GM18505 (cell line): ENCODE data around the gene ZFYVE28.
"Not testable (repeated sequence)": the region's sequence is repeated elsewhere in the genome, so short reads cannot be mapped to it uniquely, and the experiment has no call there.

Experiments used
- ATAC-seq: cut with Tn5 transposase; IDR thresholded peaks from one replicate; pipeline ENCODE4 v1.9.1; 2021; ENCODE audit not compliant: unreplicated experiment
- POLR2A ChIP-seq: IDR thresholded peaks from 4 replicates; pipeline ENCODE4 v1.6.1; 2011; ENCODE audit warnings: borderline replicate concordance; ENCODE audit not compliant: insufficient read depth, insufficient read length; ENCODE audit errors: extremely low read depth

Gene ZFYVE28

GRCh38 chr4:2281575-2282343, 136.7 kb downstream of the ZFYVE28 start:
- ATAC-seq = peak; percentile 70
- no peak for TF ChIP-seq POLR2A

- no peak for ATAC-seq
- no peak for TF ChIP-seq POLR2A
These were observed 137.7 kb downstream of the ZFYVE28 start for GRCh38 chr4:2280531-2281300.

GRCh38 chr4:2277956-2278355, 140.5 kb downstream of the ZFYVE28 start:
- no peak for ATAC-seq
- no peak for TF ChIP-seq POLR2A

- TF ChIP-seq POLR2A = no peak
These were observed 141.7 kb downstream of the ZFYVE28 start for GRCh38 chr4:2276581-2277325.

GRCh38 chr4:2275546-2276251, 142.7 kb downstream of the ZFYVE28 start:
- no peak for TF ChIP-seq POLR2A
- no peak for ATAC-seq

More at GRCh38 chr4:2276581-2277325, 141.7 kb downstream of the ZFYVE28 start:
- no peak for ATAC-seq

GRCh38 chr4:2275044-2275397, 143.4 kb downstream of the ZFYVE28 start:
- ATAC-seq = not testable (repeated sequence)

- ATAC-seq = no peak
- no peak for TF ChIP-seq POLR2A
These were observed 144.0 kb downstream of the ZFYVE28 start for GRCh38 chr4:2274320-2275043.

- no peak for TF ChIP-seq POLR2A
- ATAC-seq = no peak
These were observed 144.7 kb downstream of the ZFYVE28 start for GRCh38 chr4:2273657-2274319.

- no peak for TF ChIP-seq POLR2A
- ATAC-seq = no peak
These were observed 145.2 kb downstream of the ZFYVE28 start for GRCh38 chr4:2273221-2273620.

GRCh38 chr4:2272828-2273120, 145.7 kb downstream of the ZFYVE28 start:
- no peak for TF ChIP-seq POLR2A

GRCh38 chr4:2272026-2272827, 146.2 kb downstream of the ZFYVE28 start:
- no peak for TF ChIP-seq POLR2A
- ATAC-seq = no peak

More at GRCh38 chr4:2272828-2273120, 145.7 kb downstream of the ZFYVE28 start:
- no peak for ATAC-seq

- ATAC-seq = no peak
- no peak for TF ChIP-seq POLR2A
These were observed 147.0 kb downstream of the ZFYVE28 start for GRCh38 chr4:2271279-2272025.
